Midbrain (tissue), 1 donor: ENCODE results near the gene SERPINI1.
"Not testable (repeated sequence)": the region's sequence is repeated elsewhere in the genome, so short reads cannot be mapped to it uniquely, and the experiment has no call there.

Source experiments
- DNase-seq: peaks from one replicate; lab custom pipeline; 2025; lab: John Stamatoyannopoulos, UW

The SERPINI1 gene

DNA sequence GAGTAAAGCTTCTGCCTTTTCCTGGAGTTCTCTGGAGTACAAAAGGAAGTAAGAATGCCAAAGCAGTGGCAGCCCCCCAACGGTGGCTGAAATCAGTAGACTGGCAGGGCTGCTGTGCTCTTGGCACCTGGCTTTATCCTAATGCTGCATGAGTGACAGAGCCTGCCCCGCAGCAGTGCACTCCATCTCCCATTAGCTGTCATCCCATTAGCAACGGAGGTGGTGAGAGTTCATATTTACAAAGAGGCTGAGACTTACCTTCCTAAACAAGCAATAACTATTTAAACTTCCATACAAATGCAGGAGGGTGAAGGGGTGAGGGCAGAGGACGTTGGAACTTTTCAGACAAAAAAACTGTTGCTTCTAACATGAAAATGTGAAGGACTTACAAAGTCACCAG lies 51.9 kb downstream of the SERPINI1 start:
- no peak for DNase-seq

DNA sequence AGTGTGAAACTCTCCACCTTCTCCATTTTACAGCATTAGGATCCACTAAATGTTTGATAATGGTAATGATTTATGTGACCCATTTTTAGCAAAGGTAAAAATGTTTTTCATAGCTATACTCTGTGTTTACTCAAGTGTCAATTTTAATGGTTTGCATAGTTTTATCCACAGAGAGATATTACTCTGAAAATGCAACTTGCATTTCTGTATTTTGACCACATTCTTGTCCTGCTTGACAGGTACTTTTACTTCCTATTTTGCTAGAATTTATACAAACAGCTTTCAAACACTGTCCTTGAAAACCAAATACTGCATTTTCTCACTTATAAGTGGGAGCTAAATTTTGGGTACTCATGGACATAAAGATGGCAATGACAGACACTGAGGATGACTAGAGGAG lies 62.9 kb downstream of the SERPINI1 start:
- DNase-seq, result no peak

DNA sequence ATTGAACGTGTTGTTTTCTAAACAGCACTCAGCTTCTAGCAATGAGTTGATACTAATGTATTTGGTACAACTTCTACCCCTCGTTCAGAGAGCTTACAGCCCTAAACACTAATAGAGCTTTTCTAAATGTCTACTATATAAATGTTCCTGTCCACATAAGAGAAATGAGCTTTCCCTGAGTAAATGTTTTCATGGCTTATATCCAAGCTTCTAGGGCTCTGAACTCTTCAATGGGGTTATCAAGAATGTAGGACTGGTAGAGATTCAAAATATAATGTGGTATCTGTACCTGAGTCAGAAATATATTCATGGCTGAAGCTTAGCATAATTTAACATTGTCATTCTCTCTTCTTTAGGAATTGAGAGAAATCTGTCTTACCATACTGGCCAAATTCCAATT lies 73.4 kb downstream of the SERPINI1 start:
- DNase-seq, result no peak

DNA sequence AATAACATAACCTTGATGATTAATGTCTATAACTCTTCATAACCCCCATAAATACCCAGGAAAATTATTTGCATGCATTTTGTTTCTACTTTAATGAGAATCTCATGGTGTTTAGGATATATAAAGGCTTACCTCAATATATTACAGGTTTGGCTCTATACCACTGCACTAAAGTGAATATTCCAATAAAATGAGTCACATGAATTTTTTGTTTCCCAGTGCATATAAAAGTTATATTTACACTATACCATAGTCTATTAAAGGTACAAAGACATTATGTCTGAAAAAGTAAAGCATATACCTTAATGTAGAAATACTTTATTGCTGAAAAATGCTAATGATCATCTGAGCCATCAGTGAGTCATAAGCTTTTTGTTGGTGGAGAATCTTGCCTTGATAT lies 74.7 kb downstream of the SERPINI1 start:
- DNase-seq, result no peak

DNA sequence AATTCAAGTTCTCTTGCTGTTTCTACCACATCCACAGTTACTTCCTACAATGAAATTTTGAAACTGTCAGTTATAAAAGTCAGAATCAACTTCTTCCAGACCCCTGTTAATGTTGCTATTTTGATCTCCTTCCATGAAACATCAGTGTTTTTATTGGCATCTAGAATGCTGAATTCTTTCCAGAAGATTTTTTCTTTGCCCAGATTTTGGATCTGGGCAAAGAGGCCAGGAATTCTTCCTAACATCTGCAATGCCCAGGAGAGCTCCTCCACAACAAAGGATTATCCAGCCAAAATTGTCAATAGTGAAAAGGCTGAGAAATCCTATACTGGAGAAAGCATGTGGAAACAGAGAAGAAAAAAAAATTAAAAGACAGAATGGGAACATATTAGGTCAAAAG lies 75.5 kb downstream of the SERPINI1 start:
- DNase-seq, result no peak

DNA sequence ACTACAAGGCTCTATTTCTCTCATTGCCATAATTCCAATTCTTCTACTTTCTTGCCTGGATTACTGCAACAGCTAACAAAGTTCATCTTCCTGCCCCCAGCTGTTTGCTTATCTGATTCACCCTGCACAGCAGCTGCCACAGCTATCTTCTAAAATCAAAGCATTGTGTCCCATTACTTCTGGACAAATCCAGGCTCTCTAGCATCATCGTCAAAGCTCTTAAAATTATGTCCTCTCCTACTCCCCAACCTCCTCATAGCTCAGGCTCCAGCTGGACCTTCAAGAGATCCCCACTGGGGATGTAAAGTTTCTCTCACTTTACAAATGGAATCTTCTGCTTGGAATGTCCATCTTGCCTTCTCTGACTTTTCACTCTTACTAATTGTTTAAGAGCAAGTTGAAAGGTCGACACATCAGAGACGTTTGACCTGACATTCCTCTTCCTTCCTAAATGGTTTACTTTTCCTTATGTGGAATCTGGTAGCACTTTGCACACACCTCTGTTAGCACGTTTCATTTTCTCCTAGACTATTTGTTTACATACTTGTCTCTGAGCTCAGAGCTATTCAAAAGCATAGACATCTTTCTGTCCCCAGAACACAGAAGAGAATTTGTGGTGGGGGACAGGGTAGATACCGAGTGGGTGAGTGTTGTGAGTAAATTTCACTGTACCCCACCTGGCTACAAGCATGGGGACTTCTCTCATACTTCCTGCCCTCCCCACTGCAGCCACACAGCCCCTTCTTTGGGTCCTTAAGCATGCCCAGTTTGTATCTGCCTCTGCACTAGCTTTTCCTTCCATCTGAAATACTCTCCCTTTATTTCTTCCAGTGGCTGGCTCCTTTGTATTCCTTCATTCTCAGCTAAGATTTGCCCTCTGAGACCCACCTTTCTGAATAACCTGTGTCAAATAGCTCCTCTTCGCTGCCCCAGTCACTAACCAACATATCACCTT lies 77.9 kb downstream of the SERPINI1 start:
- no peak for DNase-seq

DNA sequence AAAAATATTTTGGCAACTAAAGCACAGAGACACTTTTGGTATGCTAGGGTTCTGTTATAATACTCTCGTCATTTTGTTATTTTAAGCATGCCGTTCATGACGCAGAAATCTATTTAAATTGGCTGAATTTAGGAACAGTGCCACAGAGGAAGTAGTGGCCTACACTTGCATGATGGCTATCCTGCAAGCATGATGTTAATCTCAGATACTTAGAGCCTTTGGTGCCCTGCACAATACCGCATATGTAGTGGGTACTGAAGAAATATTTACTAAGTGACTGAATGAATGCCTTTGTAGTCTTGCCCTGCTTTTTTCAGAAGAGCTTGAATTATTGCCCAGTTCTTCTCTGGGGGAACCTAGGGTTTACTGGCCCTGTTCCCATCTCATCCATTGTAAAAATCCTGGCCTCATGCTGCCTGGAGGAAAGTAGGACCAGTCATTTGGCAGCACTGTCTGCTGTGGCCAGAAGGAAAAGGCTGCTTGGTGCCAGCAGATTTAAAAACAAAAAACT lies 79.0 kb downstream of the SERPINI1 start:
- peak; percentile 93 for DNase-seq

DNA sequence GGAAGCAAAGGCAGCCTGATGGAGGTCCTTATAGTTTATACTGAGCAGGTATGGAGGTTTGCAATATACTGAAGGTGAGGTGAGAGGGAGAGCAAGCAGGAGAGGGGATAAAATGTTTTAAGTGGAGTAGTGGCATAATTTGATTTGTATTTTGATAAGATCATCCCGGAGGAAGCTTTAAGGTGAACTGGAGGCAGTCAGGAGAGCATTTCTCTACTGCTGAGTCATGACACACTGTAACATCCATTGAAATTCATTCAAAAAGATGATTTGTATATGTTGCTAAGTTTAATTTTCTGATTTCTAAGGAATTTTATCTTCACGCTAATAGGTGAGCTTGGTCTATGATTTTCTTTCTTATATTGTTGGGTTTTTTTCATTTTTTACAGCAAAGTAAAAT lies 81.4 kb downstream of the SERPINI1 start:
- DNase-seq, result no peak

DNA sequence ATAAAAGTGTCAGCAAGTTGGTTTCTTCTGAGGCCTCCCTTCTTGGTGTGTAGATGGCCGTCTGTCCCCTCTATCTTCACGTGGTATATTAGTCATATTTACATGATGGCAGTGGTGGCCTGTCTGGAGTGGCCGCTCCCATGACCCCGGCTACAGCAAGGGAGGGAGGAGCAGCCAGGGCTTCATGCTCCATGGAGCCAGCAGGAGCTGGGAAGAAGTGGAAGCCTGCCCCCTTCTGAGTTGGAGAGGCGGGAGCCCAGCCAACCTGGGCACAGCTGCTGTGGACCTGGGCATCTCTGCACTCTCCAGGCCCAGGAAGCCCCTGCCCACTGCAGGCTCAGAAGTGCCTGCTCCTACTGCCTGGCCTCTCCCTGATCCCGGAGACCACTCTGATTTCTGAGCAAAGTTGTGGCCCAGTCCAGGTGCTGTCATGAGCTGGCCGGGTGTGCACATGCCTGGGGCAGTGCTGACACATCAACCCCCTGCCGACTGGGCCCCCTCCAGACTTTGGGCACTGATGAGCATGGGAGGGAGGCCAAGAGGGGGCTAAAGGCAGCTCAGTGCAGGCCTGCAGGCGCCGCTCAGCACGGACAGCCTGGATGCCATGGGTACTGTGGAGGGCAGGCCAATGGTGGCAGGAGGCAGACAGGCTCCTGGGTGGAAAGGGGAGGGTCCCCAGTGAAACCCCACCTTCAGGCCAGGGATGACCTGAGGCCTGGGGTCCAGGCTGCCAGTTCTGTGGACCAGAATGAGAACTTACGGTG lies 84.8 kb downstream of the SERPINI1 start:
- DNase-seq, result no peak

DNA sequence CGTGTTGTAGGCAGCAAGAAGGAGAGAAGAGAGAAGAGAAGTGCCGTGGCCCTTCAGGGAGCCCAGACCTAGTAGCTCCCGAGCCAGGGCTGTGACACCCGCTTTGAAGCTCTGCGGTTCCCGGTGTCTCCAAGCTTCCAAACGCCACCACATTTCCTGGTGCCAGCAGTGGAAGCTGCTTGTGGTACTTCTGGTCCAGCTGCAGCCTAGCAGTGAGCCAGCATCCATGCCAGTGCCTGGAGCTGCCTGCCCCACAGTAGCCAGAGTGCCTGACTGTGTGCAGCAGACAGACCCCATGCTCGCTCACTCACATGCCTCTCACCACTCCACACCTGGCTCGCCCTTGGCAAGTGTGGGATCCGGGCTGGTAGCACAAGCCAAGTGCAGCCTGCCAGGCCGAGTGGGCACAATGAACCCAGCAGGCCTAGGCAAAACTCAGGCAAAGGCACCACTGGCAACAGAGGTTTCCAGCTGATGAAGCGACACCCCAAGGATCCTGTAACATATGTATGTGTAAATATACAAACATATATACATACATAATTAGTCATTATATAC lies 85.8 kb downstream of the SERPINI1 start:
- no peak for DNase-seq

DNA sequence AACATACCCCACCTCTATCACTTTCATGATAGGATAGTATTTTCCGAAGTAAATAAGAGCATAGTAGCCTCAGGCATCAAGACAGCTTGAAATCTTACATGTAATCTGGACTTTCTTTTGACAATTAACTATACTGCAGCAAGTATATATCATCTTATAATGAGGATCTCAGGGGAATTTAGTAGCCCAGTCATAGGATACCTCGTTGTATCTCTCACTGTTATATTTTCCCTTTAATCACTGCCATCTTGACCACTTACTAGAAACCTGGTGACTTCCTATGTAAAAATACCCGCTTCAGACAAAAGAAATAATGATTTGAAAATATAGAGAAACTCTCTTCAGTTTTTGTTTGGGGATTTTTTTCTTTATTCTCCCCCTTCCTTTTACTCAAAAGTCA lies 88.2 kb downstream of the SERPINI1 start:
- no peak for DNase-seq

DNA sequence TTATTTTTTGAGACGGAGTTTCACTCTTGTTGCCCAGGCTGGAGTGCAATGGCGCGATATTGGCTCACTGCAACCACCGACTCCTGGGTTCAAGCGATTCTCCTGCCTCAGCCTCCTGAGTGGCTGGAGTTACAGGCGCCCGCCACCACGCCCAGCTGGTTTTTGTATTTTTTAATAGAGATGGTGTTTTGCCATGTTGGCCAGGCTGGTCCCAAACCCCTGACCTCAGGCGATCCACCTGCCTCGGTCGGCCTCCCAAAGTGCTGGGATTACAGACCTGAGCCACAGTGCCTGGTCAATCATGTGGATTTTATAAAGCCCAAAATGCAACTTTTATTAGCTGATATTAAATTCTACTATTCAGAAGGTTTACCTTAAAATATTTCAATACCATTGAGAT lies 92.1 kb downstream of the SERPINI1 start:
- not testable (repeated sequence) for DNase-seq

DNA sequence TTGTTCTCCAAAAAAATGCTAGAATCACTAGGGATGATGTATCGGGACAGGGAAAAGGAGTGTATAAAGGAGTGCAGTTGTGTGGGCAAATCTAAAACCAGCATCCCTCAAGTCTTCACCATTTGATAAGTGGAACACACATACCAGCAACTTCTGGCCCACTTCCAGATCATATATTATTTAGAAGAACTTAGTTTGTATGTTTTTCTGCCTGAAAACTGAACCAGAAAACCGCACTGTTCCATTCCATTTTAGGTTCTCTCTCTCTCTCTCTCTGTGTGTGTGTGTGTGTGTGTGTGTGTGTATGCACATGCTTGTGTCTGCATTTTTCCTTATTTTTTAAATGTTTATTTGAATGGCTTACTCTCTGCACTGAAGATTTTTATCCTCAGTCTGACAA lies 93.5 kb downstream of the SERPINI1 start:
- no peak for DNase-seq

DNA sequence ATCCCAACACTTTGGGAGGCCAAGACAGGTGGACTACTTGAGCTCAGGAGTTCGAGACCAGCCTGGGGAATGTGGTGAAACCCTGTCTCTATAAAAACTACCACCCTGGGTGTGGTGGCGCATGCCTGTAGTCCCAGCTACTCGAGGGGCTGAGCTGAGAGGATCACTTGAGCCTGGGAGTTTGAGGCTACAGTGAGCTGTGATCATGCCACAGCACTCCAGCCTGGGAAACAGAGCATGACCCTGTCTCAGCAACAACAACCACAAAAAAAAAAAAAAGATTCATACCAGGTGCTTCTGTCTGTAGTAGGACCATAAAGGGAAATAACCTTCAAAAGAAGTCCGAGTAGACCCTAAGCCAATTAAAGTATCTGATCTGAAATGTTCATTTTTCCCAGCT lies 94.5 kb downstream of the SERPINI1 start:
- DNase-seq, result no peak

DNA sequence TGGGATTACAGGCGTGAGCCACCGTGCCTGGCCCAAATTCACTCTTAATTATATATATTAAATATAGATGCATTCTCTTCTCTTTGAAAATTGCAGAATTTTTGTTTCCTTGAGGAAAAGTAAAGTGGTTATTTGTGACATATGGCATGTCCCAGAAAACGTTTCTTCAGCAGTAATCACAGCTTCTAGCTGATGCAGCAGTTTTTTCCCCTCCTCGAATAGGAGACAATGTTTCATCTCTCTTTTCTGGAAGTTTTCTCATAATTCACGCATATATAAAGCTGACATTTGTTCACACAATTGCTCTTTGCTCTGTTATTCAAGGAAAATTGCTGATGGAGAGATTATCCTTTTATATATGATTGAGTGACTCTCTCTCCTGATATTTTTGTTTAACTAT lies 99.8 kb downstream of the SERPINI1 start:
- no peak for DNase-seq

DNA sequence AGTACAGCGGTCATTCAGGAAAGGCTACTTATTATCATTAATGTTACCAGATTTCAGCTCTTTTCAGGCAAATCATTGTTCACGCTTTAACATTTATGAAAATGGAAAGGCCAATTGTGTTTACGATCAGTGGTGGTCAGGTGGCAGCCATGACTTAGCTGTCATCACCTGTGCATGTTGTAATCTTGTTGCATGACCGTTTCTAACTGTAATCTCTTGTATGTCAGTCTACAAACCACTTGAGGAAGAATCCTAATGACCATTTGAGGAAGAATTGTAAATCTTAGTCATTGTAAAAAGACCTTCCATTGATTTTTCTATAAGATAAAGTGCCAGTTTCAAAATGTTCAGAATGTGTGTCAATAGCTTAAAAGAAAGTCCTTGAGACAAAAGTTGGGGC lies 100.4 kb downstream of the SERPINI1 start:
- DNase-seq, result no peak

DNA sequence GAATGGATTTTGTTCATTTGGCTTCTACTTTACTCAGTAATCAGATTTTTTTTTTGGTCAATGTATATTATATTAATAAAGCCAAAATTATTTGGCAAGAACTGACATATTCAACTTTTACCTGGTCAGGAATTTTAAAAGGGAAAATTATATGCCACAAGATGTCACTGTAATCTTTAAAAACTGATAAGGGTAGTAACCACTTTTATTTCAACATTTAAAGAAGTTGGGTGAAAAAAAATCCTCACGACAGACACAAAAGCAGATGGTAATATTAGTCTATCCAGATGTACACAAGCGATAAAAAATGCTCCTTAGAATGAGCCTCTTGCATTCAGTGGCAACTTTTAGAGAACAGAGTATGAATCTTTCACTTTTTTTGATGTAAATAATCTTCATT lies 101.9 kb downstream of the SERPINI1 start:
- DNase-seq, result no peak

DNA sequence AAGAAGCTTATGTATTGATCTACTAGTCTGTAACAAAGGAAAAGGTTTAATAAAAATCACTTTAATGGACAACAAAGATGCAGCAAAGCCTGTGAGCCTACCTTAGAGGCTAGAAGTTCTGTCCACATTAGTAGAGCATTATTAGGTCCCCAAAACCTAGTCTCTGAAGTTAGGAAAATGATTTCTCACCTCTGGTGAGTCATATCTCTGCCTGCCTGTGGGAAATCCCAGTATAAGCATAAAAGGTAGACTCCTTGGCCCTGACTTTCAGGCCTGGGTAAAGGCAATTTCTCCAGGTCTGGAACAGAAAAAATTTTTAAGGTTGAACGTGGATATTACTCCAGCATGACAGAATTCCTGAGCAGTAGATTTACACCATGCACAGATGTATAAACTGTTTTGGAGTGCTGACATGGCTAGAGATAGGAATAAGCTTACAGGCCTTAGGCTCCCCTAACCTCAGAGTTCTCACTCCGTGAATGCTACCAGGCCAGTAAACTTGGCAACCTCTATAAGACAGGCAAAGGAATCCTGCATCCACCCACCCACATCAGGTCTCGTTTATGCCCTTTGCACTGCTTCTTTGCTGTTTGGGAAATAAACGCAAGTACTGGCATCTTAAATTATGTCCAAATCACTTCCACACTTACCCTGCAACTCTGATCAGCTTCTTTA lies 104.1 kb downstream of the SERPINI1 start:
- DNase-seq, result no peak

DNA sequence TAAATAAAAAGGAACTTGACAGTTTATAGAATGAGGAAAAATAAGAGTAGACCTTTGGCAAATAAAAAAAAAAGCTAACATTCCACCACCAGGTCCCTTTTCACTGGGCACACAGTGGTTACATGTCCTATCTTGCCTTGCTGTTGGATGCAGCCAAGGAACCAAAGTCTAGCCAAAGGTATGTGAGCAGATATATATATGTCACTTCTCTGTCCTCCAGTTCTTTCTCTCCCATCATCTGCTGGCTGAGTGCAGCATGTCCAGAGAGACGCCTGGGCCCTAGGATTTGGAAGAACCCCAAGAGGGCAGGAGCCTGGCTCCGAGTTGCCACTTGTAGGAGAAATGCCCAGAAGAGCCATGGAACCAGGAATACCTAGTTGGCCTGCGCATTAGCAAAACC lies 104.7 kb downstream of the SERPINI1 start:
- DNase-seq, result no peak

DNA sequence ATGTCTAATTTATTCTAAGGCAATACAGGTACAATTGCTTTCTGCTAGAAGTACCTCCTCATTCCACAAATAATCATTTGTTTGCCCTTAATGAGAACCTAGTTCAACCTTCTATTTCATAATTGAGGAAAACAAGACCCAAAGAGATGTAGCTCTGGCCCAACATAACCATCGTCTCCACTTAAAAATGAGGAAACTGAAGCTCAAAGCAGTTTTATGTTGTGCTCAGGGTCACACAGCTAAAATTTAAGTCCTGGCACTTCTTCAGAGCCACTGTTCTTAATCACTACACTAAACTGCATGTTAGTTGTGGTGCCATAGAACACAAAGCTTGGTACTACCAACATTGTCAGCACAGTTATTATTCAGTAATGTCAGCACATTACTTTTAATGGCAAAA lies 108.0 kb downstream of the SERPINI1 start:
- DNase-seq, result no peak

DNA sequence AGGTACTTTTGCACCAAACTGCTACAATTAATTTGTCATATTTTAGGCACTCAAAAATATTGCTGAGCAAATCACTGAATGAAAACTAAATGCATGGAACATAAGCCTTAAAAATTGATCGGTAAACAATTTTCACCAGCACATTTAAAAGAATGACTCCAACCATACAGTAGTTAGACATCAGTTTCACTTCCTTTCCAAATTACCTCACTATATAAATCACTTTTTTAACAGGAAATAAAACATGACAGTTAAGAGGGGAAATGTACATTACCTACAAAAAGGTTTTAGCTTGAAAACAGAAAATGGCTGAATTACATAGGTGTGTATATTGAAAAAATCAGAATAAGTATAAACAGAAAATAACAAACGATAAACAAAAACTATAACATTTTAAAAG lies 108.4 kb downstream of the SERPINI1 start:
- DNase-seq, result no peak

DNA sequence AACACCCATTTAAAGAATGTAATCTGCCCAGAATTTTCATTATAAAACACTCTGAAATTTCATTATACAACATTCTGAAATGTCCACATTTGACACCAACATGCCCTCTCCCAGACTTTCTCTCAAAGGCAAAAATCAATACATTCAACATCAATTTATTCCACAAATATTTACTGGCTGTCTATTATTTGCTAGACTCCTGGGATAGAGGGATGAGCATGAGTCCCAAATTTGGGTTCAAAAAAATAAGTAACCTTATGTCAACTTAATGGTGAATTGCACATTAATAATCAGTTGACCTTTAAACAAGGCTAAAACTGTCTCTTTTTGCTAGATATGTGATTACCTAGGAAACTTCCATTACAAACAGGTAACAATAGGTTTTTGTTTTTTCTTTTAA lies 109.0 kb downstream of the SERPINI1 start:
- DNase-seq, result no peak
